ENCODE measurements around the gene TMEM42.

GRCh38 chr3:44860117-44860516, 1.6 kb upstream of the TMEM42 start:
- TF ChIP-seq, protein P1, sequence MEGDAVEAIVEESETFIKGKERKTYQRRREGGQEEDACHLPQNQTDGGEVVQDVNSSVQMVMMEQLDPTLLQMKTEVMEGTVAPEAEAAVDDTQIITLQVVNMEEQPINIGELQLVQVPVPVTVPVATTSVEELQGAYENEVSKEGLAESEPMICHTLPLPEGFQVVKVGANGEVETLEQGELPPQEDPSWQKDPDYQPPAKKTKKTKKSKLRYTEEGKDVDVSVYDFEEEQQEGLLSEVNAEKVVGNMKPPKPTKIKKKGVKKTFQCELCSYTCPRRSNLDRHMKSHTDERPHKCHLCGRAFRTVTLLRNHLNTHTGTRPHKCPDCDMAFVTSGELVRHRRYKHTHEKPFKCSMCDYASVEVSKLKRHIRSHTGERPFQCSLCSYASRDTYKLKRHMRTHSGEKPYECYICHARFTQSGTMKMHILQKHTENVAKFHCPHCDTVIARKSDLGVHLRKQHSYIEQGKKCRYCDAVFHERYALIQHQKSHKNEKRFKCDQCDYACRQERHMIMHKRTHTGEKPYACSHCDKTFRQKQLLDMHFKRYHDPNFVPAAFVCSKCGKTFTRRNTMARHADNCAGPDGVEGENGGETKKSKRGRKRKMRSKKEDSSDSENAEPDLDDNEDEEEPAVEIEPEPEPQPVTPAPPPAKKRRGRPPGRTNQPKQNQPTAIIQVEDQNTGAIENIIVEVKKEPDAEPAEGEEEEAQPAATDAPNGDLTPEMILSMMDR (IDR thresholded peaks at IDR 0.05), result no peak
- TF ChIP-seq POLR2A (IDR thresholded peaks at IDR 0.05), result no peak

Data from ovary (tissue), 3 donors.